H1 (cell line): Measurements from ENCODE around the gene SFRP2. TPM values are rescaled to one million over a fixed set of nuclear protein-coding genes. Genes with fewer than 3 reads are reported as not detected.
A peak's percentile ranks its signal among the peaks of the same experiment; 100 is the strongest.

Source experiments
- CTCF ChIA-PET: fragments of 300-600 bp; sonication (Branson Sonifier 250); formaldehyde crosslinking; loops from one replicate; lab custom pipeline; 2021; ENCODE audit not compliant: partially characterized antibody; lab: Charles Lee
- POLR2A ChIA-PET: fragments of 300-600 bp; sonication (Branson Sonifier 250); formaldehyde crosslinking; loops from one replicate; lab custom pipeline; 2021; ENCODE audit warnings: inconsistent platforms; ENCODE audit not compliant: partially characterized antibody; lab: Charles Lee
- DNase-seq, 2 experiments: peaks; one replicate each; pipeline versions ENCODE4 v3.0.0 to v3.0.0-alpha.2; 2010 to 2022; ENCODE audit warnings: low spot score in 2 of 2, low read depth in 1 of 2, mixed read lengths in 1 of 2
- FAIRE-seq: peaks from 2 replicates; lab custom pipeline; 2011; peaks lifted over from hg19 to GRCh38; lab: Jason Lieb, UNC
- H2AFZ ChIP-seq: 2 replicates; pipeline ENCODE4 v1.8.1; 2012; ENCODE audit warnings: low read length, inconsistent platforms
- H2AK5ac ChIP-seq: 2 replicates; pipeline ENCODE4 v1.6.1; 2013; ENCODE audit warnings: low read depth, low read length
- H2BK120ac ChIP-seq: replicated peaks from 2 replicates; pipeline ENCODE3; 2013; ENCODE audit warnings: low read depth, low read length, inconsistent platforms
- H2BK12ac ChIP-seq: 2 replicates; pipeline ENCODE4 v1.6.1; 2013; ENCODE audit warnings: low read depth, low read length
- H2BK15ac ChIP-seq: 2 replicates; pipeline ENCODE4 v1.6.1; 2013; ENCODE audit warnings: low read length
- H2BK20ac ChIP-seq: 2 replicates; pipeline ENCODE4 v1.6.1; 2013; ENCODE audit warnings: low read length
- H2BK5ac ChIP-seq: 2 replicates; pipeline ENCODE4 v1.6.1; 2013; ENCODE audit warnings: low read depth, low read length
- H3K14ac ChIP-seq: 2 replicates; pipeline ENCODE4 v1.6.1; 2013; ENCODE audit warnings: inconsistent platforms; ENCODE audit not compliant: insufficient read length
- H3K18ac ChIP-seq: 2 replicates; pipeline ENCODE4 v1.6.1; 2013; ENCODE audit warnings: low read length; ENCODE audit errors: extremely low read depth
- H3K23ac ChIP-seq: 2 replicates; pipeline ENCODE4 v1.6.1; 2013; ENCODE audit warnings: inconsistent platforms; ENCODE audit not compliant: insufficient read length
- H3K23me2 ChIP-seq: 2 replicates; pipeline ENCODE4 v1.6.1; 2013; ENCODE audit warnings: low read depth, low read length
- H3K27ac ChIP-seq: 2 replicates; pipeline ENCODE4 v1.6.1; 2011; ENCODE audit warnings: low read depth, low read length, inconsistent platforms
- H3K27me3 ChIP-seq, 4 experiments: replicated peaks in 1 of 4; 1 replicate in 1 of 4; 2 replicates in 3 of 4; pipeline versions ENCODE4 v1.6.1 to v1.8.1; 2011 to 2013; ENCODE audit warnings: low read length in 3 of 4, mild to moderate bottlenecking in 3 of 4, inconsistent platforms in 2 of 4, mixed read lengths in 2 of 4, moderate library complexity in 1 of 4; ENCODE audit not compliant: control insufficient read depth in 3 of 4, insufficient read depth in 3 of 4; ENCODE audit errors: extremely low read depth in 1 of 4
- H3K36me3 ChIP-seq, 4 experiments: 2 replicates each; pipeline versions ENCODE4 v1.6.1 to v1.8.1; 2011 to 2013; ENCODE audit warnings: mild to moderate bottlenecking in 4 of 4, low read length in 3 of 4, moderate library complexity in 2 of 4, control low read depth in 1 of 4, inconsistent platforms in 1 of 4; ENCODE audit not compliant: insufficient read depth in 4 of 4, control insufficient read depth in 2 of 4
- H3K4ac ChIP-seq: replicated peaks from 2 replicates; pipeline ENCODE3; 2013; ENCODE audit warnings: low read length, low read depth, mixed read lengths, inconsistent platforms; ENCODE audit not compliant: insufficient read length
- H3K4me1 ChIP-seq, 4 experiments: replicated peaks in 1 of 4; 1 replicate in 1 of 4; 2 replicates in 3 of 4; pipeline versions ENCODE4 v1.6.1 to v1.8.1; 2011 to 2013; ENCODE audit warnings: low read length in 3 of 4, inconsistent platforms in 2 of 4, mixed read lengths in 1 of 4; ENCODE audit not compliant: insufficient read depth in 4 of 4, control insufficient read depth in 3 of 4
- H3K4me2 ChIP-seq, 2 experiments: 2 replicates each; pipeline versions ENCODE4 v1.6.1 to v1.8.1; 2011 to 2013; ENCODE audit warnings: low read depth in 2 of 2, low read length in 2 of 2, control low read depth in 1 of 2, inconsistent platforms in 1 of 2, mild to moderate bottlenecking in 1 of 2; ENCODE audit not compliant: insufficient read depth in 1 of 2
- H3K4me3 ChIP-seq, 4 experiments: fragments of 200-600, 300-600 bp in 1 of 4; sonication (generic), shearing (Covaris generic), sonication (Bioruptor Twin) in 1 of 4; 2 replicates each; pipeline versions ENCODE4 v1.5.1 to v1.8.1; 2011 to 2016; ENCODE audit warnings: low read length in 4 of 4, low read depth in 3 of 4, control low read depth in 2 of 4, inconsistent platforms in 2 of 4, mild to moderate bottlenecking in 2 of 4, mixed read lengths in 1 of 4, moderate library complexity in 1 of 4; ENCODE audit not compliant: insufficient read depth in 2 of 4; ENCODE audit errors: extremely low read depth in 1 of 4
- H3K56ac ChIP-seq: replicated peaks from 2 replicates; pipeline ENCODE3; 2013; ENCODE audit warnings: low read depth, mild to moderate bottlenecking, mixed read lengths, low read length, inconsistent platforms; ENCODE audit not compliant: insufficient read length
- H3K79me1 ChIP-seq: 2 replicates; pipeline ENCODE4 v1.6.1; 2013; ENCODE audit warnings: low read depth, low read length, control low read depth
- H3K79me2 ChIP-seq, 2 experiments: 2 replicates each; pipeline versions ENCODE4 v1.6.1 to v1.8.1; 2012 to 2013; ENCODE audit warnings: low read length in 2 of 2, mild to moderate bottlenecking in 2 of 2, inconsistent platforms in 1 of 2; ENCODE audit not compliant: insufficient read depth in 2 of 2, control insufficient read depth in 1 of 2
- H3K9ac ChIP-seq, 4 experiments: replicated peaks in 1 of 4; 1 replicate in 1 of 4; 2 replicates in 3 of 4; pipeline versions ENCODE4 v1.6.1 to v1.8.1; 2011 to 2013; ENCODE audit warnings: low read depth in 3 of 4, low read length in 3 of 4, control low read depth in 2 of 4, mild to moderate bottlenecking in 2 of 4, moderate library complexity in 2 of 4, inconsistent platforms in 1 of 4; ENCODE audit errors: extremely low read depth in 1 of 4
- H3K9me3 ChIP-seq, 2 experiments: 2 replicates each; pipeline versions ENCODE4 v1.6.1 to v1.8.1; 2012 to 2013; ENCODE audit warnings: mild to moderate bottlenecking in 2 of 2, moderate library complexity in 2 of 2, control low read depth in 1 of 2, inconsistent platforms in 1 of 2, low read depth in 1 of 2, low read length in 1 of 2, mixed read lengths in 1 of 2; ENCODE audit not compliant: insufficient read depth in 2 of 2
- H4K20me1 ChIP-seq, 2 experiments: replicated peaks in 1 of 2; 2 replicates each; pipeline versions ENCODE3 to v1.8.1; 2011 to 2013; ENCODE audit warnings: inconsistent platforms in 2 of 2, low read length in 2 of 2, mild to moderate bottlenecking in 1 of 2; ENCODE audit not compliant: insufficient read depth in 2 of 2, control insufficient read depth in 1 of 2
- H4K5ac ChIP-seq: 2 replicates; pipeline ENCODE4 v1.6.1; 2013; ENCODE audit warnings: low read length, low read depth, mixed read lengths, inconsistent platforms; ENCODE audit not compliant: insufficient read length
- H4K8ac ChIP-seq: 2 replicates; pipeline ENCODE4 v1.8.0; 2013; ENCODE audit warnings: mild to moderate bottlenecking, moderate library complexity, low read length, inconsistent platforms; ENCODE audit not compliant: insufficient read depth; ENCODE audit errors: extremely low read depth
- H4K91ac ChIP-seq: replicated peaks from 2 replicates; pipeline ENCODE3; 2013; ENCODE audit warnings: low read length, mixed read lengths, inconsistent platforms; ENCODE audit not compliant: insufficient read length
- WGBS, 2 experiments: shearing (Covaris generic) in 1 of 2; methylation state at CpG; one replicate each; pipeline versions ENCODE4 v1.1.6 to v1.1.7; 2013 to 2015; ENCODE audit warnings: low lambda C conversion rate in 2 of 2, mixed read lengths in 2 of 2, inconsistent platforms in 1 of 2, low coverage in 1 of 2, missing lambda C conversion rate in 1 of 2; ENCODE audit not compliant: insufficient replicate concordance in 2 of 2, insufficient coverage in 1 of 2, insufficient read length in 1 of 2; ENCODE audit errors: extremely low coverage in 1 of 2, missing lambda C conversion rate in 1 of 2; 5-methylcytosine and 5-hydroxymethylcytosine counted together
- polyA plus RNA-seq, 7 experiments: library from polyadenylated mRNA; depleted of rRNA in 3 of 7; stranded (reverse) in 5 of 7; unstranded in 2 of 7; fragments of >200 nt in 5 of 7; fragments of 200-250 nt in 2 of 7; gene quantifications; 1 replicate in 5 of 7; 2 replicates in 1 of 7; 4 replicates in 1 of 7; pipeline versions ENCODE4 v1.2.1 to v1.2.3, GENCODE V29; 2011 to 2013; ENCODE audit warnings: missing spikeins in 2 of 7, mixed read lengths in 2 of 7
- total RNA-seq: library from RNA; stranded (reverse); fragmentation: NEBNext Ultra II Directional; extraction: Animal tissue kit (Norgen Biotek cat#: 25700); gene quantifications from 2 replicates; pipeline ENCODE4 v1.2.1, GENCODE V29; 2021

SFRP2 gene
- total and polyA plus RNA-seq, 2 of the 8 experiments (the other 6 are each of a cell fraction or from before 2014, with no cell fraction given): 108 to 342 TPM

GRCh38 chr4:153787575-153787974 lies 1.3 kb downstream of the SFRP2 start:
- Histone ChIP-seq H3K4ac (no peak overlapping the region), H3K9ac (peak overlapping the region; percentile 74 to 90 (median 86)), H3K36me3 (peaks cover 3 to 31% (median 19%) of the 10 kb centered on the region in 4 experiments), H3K9me3 (no peaks in the 10 kb centered on the region), H3K23me2 (peaks cover 30% of the 10 kb centered on the region), H2BK5ac (0 out of 2 replicates have a peak overlapping the region, but pooled peaks have one; percentile 97), H2BK20ac (no peak overlapping the region), H2AFZ (no peak overlapping the region), H3K23ac (no peak overlapping the region), H2BK120ac (no peak overlapping the region), H3K4me1 (peaks cover 1 to 18% (median 14%) of the 10 kb centered on the region in 4 experiments), H3K79me1 (peaks cover 4% of the 10 kb centered on the region; the same call in 1 of the 2 replicates), H4K20me1 (peaks cover 3 to 17% of the 10 kb centered on the region in 2 experiments), H3K27me3 (peaks cover 0 to 11% (median 8%) of the 10 kb centered on the region in 4 experiments; a peak in 5 of 7 replicates), H4K5ac (no peak overlapping the region), H3K27ac (no peak overlapping the region), H2BK12ac (no peak overlapping the region), H3K56ac (peak overlapping the region; percentile 38), H2AK5ac (no peak overlapping the region), H3K4me2 (peak overlapping the region; percentile 85 to 96), H4K8ac (no peak overlapping the region), H3K79me2 (peaks cover 15 to 55% of the 10 kb centered on the region in 2 experiments), H3K18ac (no peak overlapping the region), H2BK15ac (no peak overlapping the region), H3K4me3 (peak overlapping the region; percentile 80 to 94 (median 94)), H4K91ac (no peak overlapping the region), H3K14ac (peak overlapping the region; percentile 37)
- CTCF ChIA-PET: interaction anchor here (1.4 to 3.1 kb wide), 4 partner anchors 15 to 295 kb away, joined by 5 to 28 read pairs (median 7); no protein-coding TSS in a partner anchor
- DNase-seq (no peak), FAIRE-seq (no peak)
- POLR2A ChIA-PET: interaction anchor here (0.8 to 2.8 kb wide), 9 partner anchors 10 to 579 kb away, joined by 3 to 11 read pairs (median 3); no protein-coding TSS in a partner anchor
- 3% methylated on average over 5 of the region's 5 CpGs; no CpG with 5 or more reads in 1 of the 2 experiments for WGBS, 2 experiments
